Activated CD8-positive, alpha-beta memory T cell treated with anti-CD3 and anti-CD28 coated beads for 1 hour (primary cell): ENCODE results near the gene LRIG2.
"Not testable (repeated sequence)": the region's sequence is repeated elsewhere in the genome, so short reads cannot be mapped to it uniquely, and the experiment has no call there.

ENCODE experiments used
- DNase-seq, 2 donors: peaks; one replicate each; pipeline ENCODE4 v3.0.0-alpha.2; 2020; ENCODE audit warnings: low read depth in 1 of 2; ENCODE audit errors: extremely low read depth in 1 of 2

The LRIG2 gene

DNA sequence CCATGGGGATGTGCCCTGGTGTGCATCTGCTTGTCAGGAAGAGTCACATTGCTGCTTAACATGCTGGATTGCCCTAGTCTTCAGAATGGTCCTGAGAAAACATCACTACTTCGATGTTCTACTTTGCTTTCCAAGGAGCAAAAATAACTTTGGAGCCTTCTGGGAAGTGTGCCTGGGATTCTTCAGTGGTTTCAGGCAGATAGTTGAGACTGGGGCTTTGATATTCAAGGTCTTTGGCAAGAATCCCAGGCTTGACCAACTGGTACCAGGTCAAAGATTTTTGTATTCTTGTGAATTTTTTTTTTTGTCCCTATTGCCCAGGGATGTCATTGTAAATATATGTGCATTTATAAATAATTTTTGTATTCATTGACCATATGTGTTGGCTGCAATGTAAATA is 51.4 kb downstream of the LRIG2 start:
- DNase-seq = no peak

DNA sequence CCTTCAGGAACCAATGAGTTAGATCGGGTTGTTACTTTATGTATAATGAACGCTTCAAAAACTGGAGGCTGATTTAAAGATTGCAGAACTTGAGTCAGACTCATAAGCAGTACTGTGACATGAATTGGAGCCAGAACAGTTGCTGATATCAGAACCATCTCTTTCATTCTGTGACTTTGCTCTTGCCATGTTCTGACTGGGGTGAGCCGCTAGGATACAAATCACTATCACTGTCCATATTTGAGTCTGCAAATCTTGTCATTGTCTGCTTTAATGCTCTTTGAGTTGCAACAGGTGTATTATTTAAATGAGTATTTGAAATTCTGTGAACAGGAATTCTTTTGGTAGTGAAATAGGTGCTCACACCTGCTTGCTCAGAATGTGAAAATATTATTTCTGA is 52.5 kb downstream of the LRIG2 start:
- no peak for DNase-seq

DNA sequence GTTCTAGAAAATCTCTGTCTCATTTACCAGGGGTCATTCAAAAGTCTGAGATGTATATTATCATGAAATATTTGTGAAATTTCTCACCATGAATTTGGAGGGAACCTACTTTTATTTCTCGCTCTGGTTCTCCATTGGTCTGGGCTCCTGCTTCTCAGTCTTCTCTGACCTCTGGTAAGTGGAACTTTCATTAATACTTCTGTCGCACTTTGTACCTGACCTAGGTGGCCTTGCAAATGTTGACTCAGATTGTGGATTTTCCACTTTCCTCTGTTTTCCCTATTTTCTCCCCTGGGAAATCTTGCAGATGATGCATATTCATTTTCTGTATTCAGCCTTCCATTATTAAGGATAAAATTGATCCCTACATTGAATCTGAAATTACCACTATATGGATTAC is 53.2 kb downstream of the LRIG2 start:
- no peak for DNase-seq

DNA sequence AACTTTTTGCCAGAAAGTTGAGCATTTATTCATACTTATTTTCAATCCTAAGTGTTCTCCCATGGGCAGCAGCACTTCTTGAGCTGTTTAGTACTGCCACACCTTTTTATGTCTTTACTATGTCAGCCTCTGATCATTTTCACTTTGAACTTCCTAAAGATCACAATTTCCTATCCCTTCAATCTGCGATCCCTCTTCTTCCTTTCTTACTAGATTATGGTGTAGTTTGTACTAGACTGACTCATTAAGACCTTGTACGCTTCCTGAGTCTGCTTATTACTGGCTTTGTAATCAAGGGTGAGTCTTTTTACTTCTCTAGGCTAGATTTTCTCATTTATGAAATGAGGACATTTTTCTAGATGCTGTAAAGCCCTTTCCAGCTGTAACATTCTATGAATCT is 55.1 kb downstream of the LRIG2 start:
- no peak for DNase-seq

DNA sequence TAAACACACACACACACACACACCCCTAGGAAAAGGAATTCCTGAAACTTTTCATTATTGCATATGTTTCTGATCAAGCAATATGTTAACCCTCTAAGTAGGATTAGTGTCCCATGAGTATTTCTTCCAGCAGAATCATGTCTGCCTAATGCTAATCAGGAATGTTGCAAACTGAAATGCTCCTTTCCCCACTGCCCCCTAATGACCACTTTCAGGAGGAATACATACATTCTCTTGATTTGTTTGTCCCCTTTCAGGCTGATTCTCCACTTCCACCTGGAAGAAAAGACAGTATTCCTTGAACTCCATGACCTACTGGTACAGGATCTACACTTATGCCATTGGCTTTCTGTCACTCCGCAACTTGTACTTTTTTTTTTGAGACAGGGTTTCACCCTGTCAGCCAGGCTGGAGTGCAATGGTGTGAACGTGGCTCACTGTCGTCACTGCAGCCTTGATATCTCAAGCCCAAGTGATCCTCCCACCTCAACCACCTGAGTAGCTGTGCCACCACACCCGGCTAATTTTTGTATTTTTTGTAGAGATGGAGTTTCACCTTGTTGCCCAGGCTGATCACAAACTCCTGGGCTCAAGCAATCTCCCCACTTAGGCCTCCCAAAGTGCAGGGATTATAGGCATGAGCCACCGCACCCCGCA is 56.7 kb downstream of the LRIG2 start:
- DNase-seq = no peak

DNA sequence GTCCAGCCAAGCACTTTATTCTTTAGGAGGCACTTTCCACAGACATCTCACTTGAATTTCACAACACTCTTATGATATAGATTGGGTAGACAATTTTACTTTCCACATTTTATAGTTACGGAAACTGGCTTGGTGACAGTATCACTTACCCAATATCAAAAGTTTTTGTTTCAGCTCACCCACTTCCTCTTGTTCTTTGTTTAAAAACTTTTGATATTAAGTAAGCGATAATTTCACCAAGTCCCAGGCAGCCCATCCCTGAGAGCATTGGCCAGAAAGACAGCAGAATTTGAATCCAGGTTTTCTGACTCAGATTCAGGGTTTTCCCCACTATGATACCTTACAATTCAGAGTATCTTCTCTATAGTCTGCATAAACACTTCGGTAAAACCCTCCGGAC is 60.0 kb downstream of the LRIG2 start:
- no peak for DNase-seq

DNA sequence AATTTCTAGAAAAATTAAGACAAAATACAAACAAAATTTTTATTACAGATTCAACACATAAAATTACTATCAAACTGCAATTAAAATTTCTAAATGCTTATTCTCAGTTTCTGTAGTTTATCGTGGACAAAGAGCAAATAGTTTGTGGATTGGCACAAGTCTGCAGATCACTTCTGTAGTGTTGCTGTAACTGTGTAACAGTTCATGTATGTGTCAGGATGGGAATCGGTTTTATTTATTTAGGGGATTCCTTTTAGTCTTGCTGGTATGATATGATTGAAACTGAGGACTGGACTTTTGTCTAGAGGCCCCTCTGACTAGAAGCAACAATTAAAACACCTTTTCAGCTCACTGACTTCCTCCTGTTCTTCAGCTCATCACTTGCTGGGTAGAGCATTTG is 60.8 kb downstream of the LRIG2 start:
- DNase-seq = no peak

DNA sequence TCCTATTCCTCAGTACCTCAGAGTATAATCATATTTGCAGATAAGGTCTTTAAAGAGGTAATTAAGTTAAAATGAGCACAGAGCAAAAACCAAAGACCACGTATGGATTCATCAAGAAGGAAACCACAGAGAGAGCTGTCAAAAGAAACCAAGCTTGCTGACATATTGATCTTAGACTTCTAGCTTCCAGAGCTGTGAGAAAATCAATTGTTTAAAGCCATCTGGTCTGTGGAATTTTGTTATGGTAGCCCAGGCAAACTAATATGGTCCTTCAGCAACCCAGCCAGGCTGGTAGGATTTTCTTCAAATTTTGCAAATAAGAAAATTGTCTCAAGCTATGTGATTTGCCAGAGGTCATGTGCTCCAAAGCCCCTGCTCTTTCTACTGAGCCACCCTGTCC is 62.5 kb downstream of the LRIG2 start:
- DNase-seq = no peak

DNA sequence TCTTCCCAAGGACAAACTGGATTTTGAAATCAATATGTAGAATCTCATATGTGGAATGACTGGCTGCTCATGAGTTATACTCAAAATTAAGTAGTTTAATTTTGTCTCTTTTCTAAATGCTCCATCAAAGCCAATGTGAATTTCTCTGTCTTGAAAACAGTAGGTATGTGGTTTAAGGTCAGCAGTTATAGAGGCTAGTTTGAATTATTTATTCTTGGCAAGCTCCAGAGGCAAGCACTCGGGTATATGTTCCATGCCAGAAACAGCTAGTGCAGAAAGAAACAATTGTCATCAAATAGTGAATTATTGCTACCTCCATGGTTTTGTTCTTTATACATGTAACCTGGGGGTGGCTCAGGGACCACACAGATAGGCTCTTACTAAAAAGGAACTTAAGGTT is 63.5 kb downstream of the LRIG2 start:
- no peak for DNase-seq

DNA sequence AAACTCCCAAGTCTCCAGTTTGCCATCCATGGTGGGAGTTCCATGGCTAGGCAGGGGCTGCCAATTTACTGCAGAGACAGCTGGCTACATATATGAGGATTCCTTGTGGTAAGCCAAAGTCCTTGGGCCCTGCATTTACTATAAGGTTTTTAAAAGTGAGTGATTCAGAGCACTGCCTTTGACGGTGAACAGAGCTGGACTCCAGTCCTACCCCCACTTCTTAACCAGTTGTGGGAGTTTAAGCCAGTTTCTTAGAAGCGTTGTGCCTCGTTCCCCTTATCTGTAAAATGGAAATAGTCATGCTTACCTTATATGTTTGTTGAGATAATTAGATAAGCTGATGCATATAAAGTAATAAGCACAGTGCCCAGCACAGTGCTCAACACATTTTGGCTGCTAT is 64.6 kb downstream of the LRIG2 start:
- DNase-seq = no peak

DNA sequence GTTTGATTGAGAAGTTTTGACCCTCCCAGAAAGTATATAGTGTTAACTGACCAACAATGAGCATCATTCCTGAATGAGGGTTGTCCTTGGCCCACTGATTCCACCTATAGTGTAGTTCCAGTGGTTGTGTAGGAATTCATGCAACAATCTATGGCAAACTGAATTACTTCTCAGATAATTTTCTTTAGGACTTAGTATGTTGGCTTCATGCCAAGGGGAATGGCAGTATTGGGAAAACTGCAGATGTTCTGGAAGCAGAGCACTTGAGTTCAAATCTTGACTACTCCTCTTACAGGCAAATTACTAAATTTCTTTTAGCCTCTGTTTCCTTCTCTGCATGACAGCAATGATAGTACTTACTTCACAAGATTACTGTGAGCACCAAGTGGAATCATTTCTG is 65.8 kb downstream of the LRIG2 start:
- DNase-seq = no peak

DNA sequence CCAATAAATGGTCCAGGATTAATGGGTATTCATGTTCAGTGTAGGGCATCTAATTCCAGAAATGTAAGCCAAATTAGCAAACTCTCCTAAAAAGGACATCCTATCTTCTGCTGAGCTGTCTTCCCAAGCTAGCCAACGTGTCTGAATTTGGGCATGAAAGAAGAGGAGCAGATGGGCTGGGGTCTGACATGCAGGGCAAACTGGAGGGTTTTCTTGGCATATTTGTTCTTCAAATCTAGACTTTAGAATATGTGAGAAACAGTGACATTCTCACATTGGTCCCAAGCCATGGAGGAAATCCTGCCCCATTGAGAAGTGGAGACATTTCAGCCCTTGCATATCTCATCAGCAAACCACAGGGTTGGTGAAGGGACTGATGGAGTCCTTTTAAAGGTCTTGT is 67.2 kb downstream of the LRIG2 start:
- DNase-seq = no peak

DNA sequence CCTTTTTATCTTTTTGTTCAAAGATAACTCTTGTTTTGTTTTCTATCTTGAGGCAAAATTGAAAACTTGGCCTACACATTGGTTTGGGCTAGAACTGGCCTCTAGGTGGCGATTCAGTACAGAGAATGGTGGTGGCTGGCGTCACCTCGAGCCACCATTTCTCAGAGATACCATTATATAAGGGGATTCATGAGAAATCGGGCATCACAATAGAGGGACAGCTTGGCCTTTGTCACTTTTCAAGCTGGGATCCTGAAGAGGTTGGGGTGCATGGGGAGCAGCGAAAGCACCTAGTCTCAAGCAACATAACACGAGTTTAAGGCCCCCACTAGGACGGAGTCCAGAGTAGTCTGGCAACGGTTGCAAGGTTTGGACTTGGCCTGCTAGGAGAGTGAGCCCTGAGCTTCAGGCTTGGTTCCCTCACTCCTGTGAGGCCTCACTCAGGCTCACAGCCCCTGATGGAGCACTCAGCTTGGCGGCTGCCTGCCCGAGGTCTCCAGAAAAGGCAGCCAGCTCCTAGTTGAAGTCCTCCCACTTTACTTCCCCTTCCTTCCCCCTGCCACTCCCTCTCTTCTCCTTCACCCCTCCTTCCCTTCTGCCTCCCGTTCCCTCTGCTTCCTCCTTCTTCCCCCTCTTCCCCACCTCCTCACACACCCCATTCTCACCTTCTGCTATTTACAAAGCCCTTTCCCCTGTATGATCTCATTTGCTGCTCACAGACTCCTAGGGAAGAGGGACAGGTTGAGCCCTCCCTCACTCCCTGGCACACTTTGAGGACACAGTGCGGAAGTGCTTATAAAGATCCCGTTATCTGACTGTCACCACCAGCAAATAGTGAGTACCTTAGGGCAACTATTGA is 67.8 kb downstream of the LRIG2 start:
- DNase-seq = peak in 1 of 2 donors; percentile 11

DNA sequence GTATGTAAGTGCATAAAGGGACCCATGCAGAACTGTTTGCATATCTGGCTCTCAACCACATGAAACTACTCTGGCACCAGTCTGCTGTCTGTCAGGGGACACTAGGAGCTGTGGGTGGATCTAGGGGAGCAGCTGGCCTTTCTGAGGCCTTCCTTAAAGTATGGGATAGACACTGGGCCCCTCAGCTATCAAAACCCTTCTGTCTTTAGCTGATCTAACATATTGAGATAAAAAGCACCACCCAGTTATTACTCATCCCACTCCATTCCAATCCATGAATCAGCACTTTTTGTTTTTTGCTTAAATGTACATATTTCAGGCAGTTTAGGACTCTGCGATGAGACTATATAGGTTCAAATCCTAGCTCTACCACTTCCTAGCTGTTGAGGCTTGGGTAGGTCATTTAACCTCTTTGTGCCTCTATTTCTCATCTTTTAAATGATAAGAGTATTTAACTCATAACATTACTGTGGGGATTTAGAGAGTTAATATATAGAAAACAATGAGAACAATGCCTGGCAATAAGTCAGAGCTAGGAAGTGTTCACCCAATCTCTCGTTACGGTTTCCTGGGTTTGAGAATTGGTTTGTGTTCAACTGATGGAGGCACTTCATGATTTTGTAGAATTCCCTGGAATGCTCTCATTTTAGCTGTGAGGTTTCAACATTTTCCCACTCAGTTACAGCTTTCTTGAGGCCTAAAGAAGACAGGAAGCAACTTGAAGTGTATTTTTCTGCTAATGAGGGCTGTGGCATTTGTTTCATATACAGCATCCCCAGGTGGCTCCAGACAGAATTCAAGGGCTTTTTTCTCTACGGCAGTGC is 68.9 kb downstream of the LRIG2 start:
- no peak for DNase-seq

DNA sequence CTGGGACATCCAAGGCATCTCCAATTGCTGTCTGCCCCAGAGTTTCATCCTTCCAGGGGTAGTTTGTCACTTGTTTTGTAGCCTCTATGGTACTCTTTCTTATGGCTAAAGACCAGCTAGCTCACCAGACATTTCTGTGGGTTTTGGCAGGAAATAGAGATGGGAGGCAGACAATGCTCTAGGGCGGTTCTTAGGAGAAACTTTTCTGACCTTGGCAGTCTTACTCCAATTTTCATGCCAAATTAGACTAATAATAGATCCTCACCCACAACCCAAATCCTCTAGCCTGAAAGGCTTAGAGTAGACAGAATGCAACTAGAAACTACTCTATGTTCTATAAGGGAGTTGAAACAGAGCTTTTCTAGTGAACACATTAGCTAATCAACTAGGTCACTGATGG is 69.8 kb downstream of the LRIG2 start:
- no peak for DNase-seq

DNA sequence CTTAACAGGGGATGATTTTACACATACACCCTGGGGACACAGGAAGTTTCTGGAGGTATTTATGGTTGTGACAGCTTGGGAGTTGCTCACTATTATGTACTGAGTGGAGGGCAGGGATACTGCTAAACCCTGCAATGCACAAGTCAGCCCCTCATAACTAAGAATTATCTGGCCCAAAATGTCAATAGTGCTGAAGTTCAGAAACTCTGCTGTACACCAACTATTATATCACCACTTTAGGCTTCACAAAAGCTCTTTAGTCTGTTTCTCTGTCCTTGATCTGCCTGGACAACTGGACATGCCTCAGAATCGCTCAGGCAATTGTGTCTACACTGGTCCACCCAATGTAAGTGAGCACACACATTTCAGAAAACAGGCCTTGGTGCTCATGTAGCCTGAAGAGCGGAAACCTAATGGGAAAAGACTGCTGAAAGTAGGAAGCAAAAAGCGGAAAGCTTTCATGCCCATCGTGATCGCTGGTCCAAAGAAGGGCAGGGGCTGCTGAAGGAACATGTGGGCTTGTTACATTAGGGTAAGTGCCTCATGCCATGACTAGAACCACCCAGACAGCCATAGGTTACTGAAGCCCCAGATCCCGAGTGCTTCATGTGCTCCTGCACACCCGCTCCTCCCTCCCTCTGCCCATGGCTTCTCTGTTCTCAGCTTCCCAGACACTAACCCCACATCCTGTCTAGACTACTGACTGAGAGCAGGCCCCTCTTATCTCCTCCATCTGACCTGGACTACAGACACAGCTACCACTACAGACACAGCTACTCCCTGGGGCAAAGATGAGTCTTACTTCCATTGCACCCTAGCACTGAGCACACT is 73.5 kb downstream of the LRIG2 start:
- DNase-seq = no peak

DNA sequence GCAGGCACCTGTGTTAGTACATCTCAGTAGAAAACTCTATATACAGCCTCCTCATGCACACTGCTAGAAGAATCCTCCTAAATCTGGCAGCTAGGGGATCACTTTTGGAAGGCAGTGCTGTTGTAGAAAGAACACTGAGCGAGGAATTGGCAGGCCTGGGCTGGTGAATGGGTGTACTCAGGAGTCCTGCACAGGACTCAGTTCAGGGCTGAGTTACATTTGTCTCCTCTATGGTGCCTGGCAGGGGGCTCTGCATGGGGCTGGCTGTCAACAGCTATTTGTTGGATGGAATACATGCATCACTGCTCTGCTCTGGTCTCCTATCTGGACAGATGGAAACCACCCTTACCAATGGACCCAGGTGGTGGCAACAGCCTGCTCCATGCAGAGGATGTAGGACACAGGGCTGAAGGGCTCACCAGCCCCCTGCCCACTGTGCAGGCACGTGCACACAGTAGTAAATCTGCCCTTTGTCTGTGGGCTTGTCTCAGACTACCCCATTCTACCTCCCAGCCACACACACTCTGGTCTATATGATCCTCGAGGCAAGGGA is 74.2 kb downstream of the LRIG2 start:
- no peak for DNase-seq

DNA sequence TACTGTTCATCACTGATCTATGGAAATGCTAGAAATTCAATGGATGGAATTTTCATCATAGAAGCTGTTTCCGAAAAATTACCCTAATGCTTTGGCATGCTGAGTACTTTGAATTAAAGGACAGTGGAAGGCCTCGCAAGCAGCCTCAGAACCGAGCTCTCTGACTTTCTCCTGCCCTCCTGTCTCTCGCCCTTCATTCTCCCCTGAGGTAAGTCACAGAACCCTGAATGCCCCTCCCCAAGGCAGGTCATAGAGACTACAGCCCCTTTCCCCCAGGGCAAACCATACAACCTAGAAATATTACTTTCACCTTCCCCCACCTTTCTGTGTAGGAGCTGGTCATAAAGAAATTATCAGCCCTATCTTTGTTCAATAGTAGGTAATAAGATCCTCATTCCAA is 74.8 kb downstream of the LRIG2 start:
- no peak for DNase-seq

DNA sequence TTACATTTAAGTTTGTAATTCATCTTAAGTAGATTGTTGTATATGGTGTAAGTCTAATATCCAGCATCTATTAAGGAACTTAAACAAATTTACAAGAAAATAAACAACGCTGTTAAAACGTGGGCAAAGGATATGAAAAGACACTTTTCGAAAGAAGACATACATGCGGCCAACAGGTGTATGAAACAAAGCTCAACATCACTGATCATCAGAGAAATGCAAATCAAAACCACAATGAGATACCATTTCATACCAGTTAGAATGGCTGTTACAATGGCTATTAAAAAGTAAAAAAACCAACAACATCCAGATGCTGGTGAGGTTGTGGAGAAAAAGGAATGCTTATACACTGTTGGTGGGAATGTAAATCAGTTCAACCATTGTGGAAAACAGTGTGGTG is 77.5 kb downstream of the LRIG2 start:
- DNase-seq = not testable (repeated sequence)

DNA sequence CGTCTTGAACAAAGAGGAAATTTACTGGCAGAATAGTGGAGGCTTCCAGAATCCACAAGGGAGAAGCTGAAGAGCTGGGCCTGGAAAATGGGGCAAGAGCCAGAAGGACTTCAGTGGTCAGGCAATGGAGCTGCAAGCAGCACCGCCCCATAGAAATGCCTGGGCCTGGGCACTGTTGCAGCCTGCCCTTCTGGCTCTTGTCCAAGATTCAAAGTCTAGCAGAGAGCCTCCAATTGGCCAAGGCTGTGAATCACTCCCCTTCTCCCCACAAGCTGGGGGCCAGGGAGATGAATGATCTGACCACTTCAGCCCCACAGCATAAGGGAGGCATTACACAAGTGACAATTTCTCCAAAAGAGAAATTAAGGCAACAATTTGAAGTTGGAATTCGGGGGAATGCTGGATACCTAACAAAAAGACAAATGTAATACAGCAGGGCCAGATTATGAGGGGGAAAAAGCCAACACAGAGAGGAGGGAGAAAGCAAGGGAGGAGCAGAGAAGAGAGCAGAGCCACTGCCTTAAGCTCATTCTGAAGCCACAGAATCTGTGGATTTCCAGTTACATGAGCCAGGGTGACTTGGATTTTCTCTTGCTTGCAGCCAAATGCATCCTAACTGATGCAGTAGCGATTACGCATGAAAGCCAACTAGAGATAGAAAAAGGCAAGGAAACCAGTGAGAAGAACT is 80.3 kb downstream of the LRIG2 start:
- no peak for DNase-seq
